HepG2 (cell line): ENCODE data around the gene NXNL2. TPM values are rescaled to one million over a fixed set of nuclear protein-coding genes. Genes with fewer than 3 reads are reported as not detected.

ENCODE experiments used
- ATAC-seq: fragments of 200-7000 bp; cut with Tn5 transposase; 3 replicates; pipeline ENCODE4 v1.9.1; 2020; ENCODE audit warnings: mild to moderate bottlenecking, moderate library complexity
- BruUV-seq: library from RNA; stranded (reverse); fragments of 400-500 nt; replicated peaks from 2 replicates; lab custom pipeline; 2021; lab: Mats Ljungman, UMichigan
- CTCF ChIA-PET: fragments of 300-600 bp; formaldehyde crosslinking; extraction: SDS; loops from one replicate; lab custom pipeline; 2021; ENCODE audit warnings: low total read pairs, inconsistent platforms, low intra/inter-chr PET ratio; lab: Yijun Ruan, JAX
- POLR2A ChIA-PET: fragments of 350-600 bp; sonication (Branson Sonifier 250); formaldehyde crosslinking; loops from one replicate; lab custom pipeline; 2020; ENCODE audit warnings: antibody characterized with exemption, inconsistent platforms; lab: Yijun Ruan, JAX
- DNase-seq: peaks from one replicate; pipeline ENCODE4 v3.0.0-alpha.2; 2015; ENCODE audit warnings: low spot score
- FAIRE-seq: peaks from 3 replicates; lab custom pipeline; 2011; peaks lifted over from hg19 to GRCh38; lab: Jason Lieb, UNC
- H2AFZ ChIP-seq: one replicate; pipeline ENCODE4 v1.6.1; 2011; ENCODE audit warnings: low read length, inconsistent platforms
- H3K27ac ChIP-seq: fragments of 300-600 bp; 3 replicates; pipeline ENCODE4 v1.8.0; 2011; ENCODE audit warnings: mixed run types, mild to moderate bottlenecking, mixed read lengths, low read length, inconsistent platforms; ENCODE audit not compliant: insufficient read depth; ENCODE audit errors: extremely low read length
- H3K27me3 ChIP-seq, 2 experiments: fragments of 200-600 bp in 1 of 2; 2 replicates in 1 of 2; 3 replicates in 1 of 2; pipeline versions ENCODE4 v1.6.0 to v1.8.0; 2011; ENCODE audit warnings: low read length in 2 of 2, mild to moderate bottlenecking in 2 of 2, moderate library complexity in 2 of 2, inconsistent platforms in 1 of 2; ENCODE audit not compliant: insufficient read depth in 2 of 2, control insufficient read depth in 1 of 2
- H3K36me3 ChIP-seq, 2 experiments: fragments of 200-600 bp in 1 of 2; replicated peaks in 1 of 2; 2 replicates in 1 of 2; 3 replicates in 1 of 2; pipeline versions ENCODE4 v1.5.1 to v1.8.0; 2011; ENCODE audit warnings: low read length in 2 of 2, inconsistent platforms in 1 of 2; ENCODE audit not compliant: insufficient read depth in 2 of 2, control insufficient read depth in 1 of 2
- H3K4me1 ChIP-seq: 2 replicates; pipeline ENCODE4 v1.5.1; 2012; ENCODE audit warnings: low read length, inconsistent platforms; ENCODE audit not compliant: insufficient read depth
- H3K4me2 ChIP-seq: 2 replicates; pipeline ENCODE4 v1.6.0; 2011; ENCODE audit warnings: low read depth, low read length, inconsistent platforms
- H3K4me3 ChIP-seq, 3 experiments: fragments of 200-600 bp in 1 of 3; sonication (generic), shearing (Covaris generic) in 1 of 3; replicated peaks in 1 of 3; 2 replicates each; pipeline ENCODE4 v1.5.1; 2011 to 2016; ENCODE audit warnings: low read length in 3 of 3, inconsistent platforms in 2 of 3, low read depth in 2 of 3, mild to moderate bottlenecking in 2 of 3, control low read depth in 1 of 3, mixed read lengths in 1 of 3; ENCODE audit not compliant: insufficient read depth in 1 of 3
- H3K79me2 ChIP-seq: one replicate; pipeline ENCODE4 v1.6.1; 2011; ENCODE audit warnings: low read length, inconsistent platforms; ENCODE audit not compliant: insufficient read depth
- H3K9ac ChIP-seq: 2 replicates; pipeline ENCODE4 v1.6.0; 2011; ENCODE audit warnings: mild to moderate bottlenecking, low read depth, low read length, inconsistent platforms; ENCODE audit not compliant: insufficient read depth
- H3K9me3 ChIP-seq: 2 replicates; pipeline ENCODE4 v1.5.1; 2012; ENCODE audit warnings: mild to moderate bottlenecking, low read length
- H4K20me1 ChIP-seq: 2 replicates; pipeline ENCODE4 v1.6.0; 2011; ENCODE audit warnings: inconsistent platforms, mild to moderate bottlenecking, low read length, moderate library complexity; ENCODE audit not compliant: insufficient read depth
- HCFC1 ChIP-seq: fragments of 150-350 bp; IDR thresholded peaks from 2 replicates; pipeline ENCODE4 v1.6.1; 2014; ENCODE audit warnings: low read depth, low read length
- NFKB2 ChIP-seq: sonication (generic); formaldehyde crosslinking; IDR thresholded peaks from 2 replicates; pipeline ENCODE4 v1.4.0; 2020; ENCODE audit warnings: missing genetic modification reagents, borderline replicate concordance
- NFYB ChIP-seq: sonication (generic); formaldehyde crosslinking; IDR thresholded peaks from 2 replicates; pipeline ENCODE4 v1.4.0; 2020; ENCODE audit warnings: missing genetic modification reagents
- STAG1 ChIP-seq: sonication (generic); formaldehyde crosslinking; IDR thresholded peaks from 2 replicates; pipeline ENCODE4 v1.4.0; 2020; ENCODE audit warnings: missing genetic modification reagents
- TP53 ChIP-seq: sonication (generic); formaldehyde crosslinking; conservative IDR thresholded peaks from 2 replicates; pipeline ENCODE4 v1.4.0; 2020; ENCODE audit warnings: missing genetic modification reagents
- ZNF3 ChIP-seq: IDR thresholded peaks from 2 replicates; pipeline ENCODE4 v1.7.0; 2017; ENCODE audit warnings: inconsistent platforms
- ZNF546 ChIP-seq: sonication (generic); formaldehyde crosslinking; conservative IDR thresholded peaks from 2 replicates; pipeline ENCODE4 v1.8.1; 2023; ENCODE audit warnings: mild to moderate bottlenecking, missing genetic modification reagents
- WGBS: methylation state at CpG from one replicate; pipeline ENCODE4 v1.1.6; 2017; ENCODE audit warnings: low lambda C conversion rate; 5-methylcytosine and 5-hydroxymethylcytosine counted together
- in situ Hi-C: cut with HindIII; loops from 2 replicates; pipeline ENCODE4 v1.10.0; 2017; ENCODE audit warnings: low pct_unique_long_range_greater_than_20kb; ENCODE audit not compliant: extremely low pct_ligation_motif_present
- intact Hi-C: fragments of 100-400 bp; cut with micrococcal nuclease; formaldehyde crosslinking; loops from one replicate; pipeline ENCODE4 v1.10.0; 2022; ENCODE audit not compliant: unreplicated experiment
- polyA plus RNA-seq, 8 experiments: library from polyadenylated mRNA; depleted of rRNA in 3 of 8; stranded (reverse) in 7 of 8; unstranded in 1 of 8; fragments of >200 nt; fragmentation: Illumina TruSeq in 4 of 8; extraction: Trizol in 4 of 8; gene quantifications; 2 replicates each; pipeline versions ENCODE4 v1.2.1 to v1.2.3, GENCODE V29; 2011 to 2016; ENCODE audit warnings: low read depth in 4 of 8, missing spikeins in 1 of 8, mixed read lengths in 1 of 8; ENCODE audit not compliant: insufficient read depth in 1 of 8
- total RNA-seq, 5 experiments: library from RNA; depleted of rRNA; stranded (reverse); fragments of >200 nt; fragmentation: Illumina TruSeq; extraction: Trizol; gene quantifications; 2 replicates each; pipeline ENCODE4 v1.2.3, GENCODE V29; 2016; ENCODE audit warnings: low read depth in 1 of 5
- TF ChIP-seq, protein P1 (sequence below): sonication (generic); formaldehyde crosslinking; IDR thresholded peaks from 2 replicates; pipeline ENCODE4 v1.5.1; 2020; ENCODE audit warnings: mild to moderate bottlenecking, missing genetic modification reagents, moderate library complexity
- TF ChIP-seq, protein P2 (sequence below): sonication (generic); formaldehyde crosslinking; IDR thresholded peaks from 2 replicates; pipeline ENCODE4 v1.5.0; 2020; ENCODE audit warnings: mild to moderate bottlenecking, missing genetic modification reagents

Gene NXNL2
- total and polyA plus RNA-seq, 2 of the 13 experiments (the other 11 are each of a cell fraction or from before 2014, with no cell fraction given), result not detected

DNA sequence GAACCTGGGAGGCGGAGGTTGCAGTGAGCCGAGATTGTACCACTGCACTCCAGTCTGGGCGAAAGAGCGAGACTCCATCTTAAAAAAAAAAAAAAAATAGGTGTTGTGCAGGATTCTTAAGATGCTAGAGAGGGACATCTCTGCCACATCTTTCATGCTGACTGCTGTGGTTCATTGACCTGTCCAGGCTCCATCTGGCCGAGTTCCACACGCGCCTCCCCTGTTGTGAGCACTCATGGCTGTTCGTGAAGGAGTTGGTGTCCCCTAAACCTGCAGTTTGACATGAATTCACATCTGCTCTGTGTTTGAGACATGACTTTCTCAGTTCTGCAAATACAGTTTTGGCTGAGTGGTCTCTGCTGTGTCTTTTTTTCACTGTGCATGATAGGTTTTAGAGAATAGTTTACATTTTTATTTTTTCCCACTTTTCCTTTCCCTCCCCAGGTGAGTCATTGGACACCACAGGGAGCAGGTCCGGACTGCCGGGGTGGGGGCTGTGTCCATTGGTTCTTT is 5.3 kb downstream of the NXNL2 start:
- no peak overlapping the region for H3K9ac ChIP-seq
- in situ Hi-C loops (no loop called here), intact Hi-C loops (no loop called here)
- ATAC-seq, result no peak
- no peaks in the 10 kb centered on the region for H3K36me3 ChIP-seq
- CTCF ChIA-PET, result no interaction called here
- no peaks in the 10 kb centered on the region for H3K79me2 ChIP-seq
- no peak for FAIRE-seq
- H3K27ac ChIP-seq, result no peak overlapping the region
- H4K20me1 ChIP-seq, result no peaks in the 10 kb centered on the region
- no peaks in the 10 kb centered on the region for H3K4me1 ChIP-seq
- no peak overlapping the region for H2AFZ ChIP-seq
- no TSS peak for BruUV-seq
- no peak overlapping the region for H3K4me2 ChIP-seq
- H3K9me3 ChIP-seq, result no peaks in the 10 kb centered on the region
- DNase-seq, result no peak
- WGBS, result 61% methylated on average over 10 of the region's 10 CpGs
- TF ChIP-seq NFKB2 (CRISPR knock-in tag), result no peak
- TF ChIP-seq HCFC1, result no peak
- no peak for TF ChIP-seq NFYB
- TF ChIP-seq, protein P1, sequence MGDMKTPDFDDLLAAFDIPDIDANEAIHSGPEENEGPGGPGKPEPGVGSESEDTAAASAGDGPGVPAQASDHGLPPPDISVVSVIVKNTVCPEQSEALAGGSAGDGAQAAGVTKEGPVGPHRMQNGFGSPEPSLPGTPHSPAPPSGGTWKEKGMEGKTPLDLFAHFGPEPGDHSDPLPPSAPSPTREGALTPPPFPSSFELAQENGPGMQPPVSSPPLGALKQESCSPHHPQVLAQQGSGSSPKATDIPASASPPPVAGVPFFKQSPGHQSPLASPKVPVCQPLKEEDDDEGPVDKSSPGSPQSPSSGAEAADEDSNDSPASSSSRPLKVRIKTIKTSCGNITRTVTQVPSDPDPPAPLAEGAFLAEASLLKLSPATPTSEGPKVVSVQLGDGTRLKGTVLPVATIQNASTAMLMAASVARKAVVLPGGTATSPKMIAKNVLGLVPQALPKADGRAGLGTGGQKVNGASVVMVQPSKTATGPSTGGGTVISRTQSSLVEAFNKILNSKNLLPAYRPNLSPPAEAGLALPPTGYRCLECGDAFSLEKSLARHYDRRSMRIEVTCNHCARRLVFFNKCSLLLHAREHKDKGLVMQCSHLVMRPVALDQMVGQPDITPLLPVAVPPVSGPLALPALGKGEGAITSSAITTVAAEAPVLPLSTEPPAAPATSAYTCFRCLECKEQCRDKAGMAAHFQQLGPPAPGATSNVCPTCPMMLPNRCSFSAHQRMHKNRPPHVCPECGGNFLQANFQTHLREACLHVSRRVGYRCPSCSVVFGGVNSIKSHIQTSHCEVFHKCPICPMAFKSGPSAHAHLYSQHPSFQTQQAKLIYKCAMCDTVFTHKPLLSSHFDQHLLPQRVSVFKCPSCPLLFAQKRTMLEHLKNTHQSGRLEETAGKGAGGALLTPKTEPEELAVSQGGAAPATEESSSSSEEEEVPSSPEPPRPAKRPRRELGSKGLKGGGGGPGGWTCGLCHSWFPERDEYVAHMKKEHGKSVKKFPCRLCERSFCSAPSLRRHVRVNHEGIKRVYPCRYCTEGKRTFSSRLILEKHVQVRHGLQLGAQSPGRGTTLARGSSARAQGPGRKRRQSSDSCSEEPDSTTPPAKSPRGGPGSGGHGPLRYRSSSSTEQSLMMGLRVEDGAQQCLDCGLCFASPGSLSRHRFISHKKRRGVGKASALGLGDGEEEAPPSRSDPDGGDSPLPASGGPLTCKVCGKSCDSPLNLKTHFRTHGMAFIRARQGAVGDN (CRISPR knock-in tag), result no peak
- TF ChIP-seq ZNF3 (CRISPR knock-in tag), result no peak
- no peak for TF ChIP-seq STAG1
- TF ChIP-seq, protein P2, sequence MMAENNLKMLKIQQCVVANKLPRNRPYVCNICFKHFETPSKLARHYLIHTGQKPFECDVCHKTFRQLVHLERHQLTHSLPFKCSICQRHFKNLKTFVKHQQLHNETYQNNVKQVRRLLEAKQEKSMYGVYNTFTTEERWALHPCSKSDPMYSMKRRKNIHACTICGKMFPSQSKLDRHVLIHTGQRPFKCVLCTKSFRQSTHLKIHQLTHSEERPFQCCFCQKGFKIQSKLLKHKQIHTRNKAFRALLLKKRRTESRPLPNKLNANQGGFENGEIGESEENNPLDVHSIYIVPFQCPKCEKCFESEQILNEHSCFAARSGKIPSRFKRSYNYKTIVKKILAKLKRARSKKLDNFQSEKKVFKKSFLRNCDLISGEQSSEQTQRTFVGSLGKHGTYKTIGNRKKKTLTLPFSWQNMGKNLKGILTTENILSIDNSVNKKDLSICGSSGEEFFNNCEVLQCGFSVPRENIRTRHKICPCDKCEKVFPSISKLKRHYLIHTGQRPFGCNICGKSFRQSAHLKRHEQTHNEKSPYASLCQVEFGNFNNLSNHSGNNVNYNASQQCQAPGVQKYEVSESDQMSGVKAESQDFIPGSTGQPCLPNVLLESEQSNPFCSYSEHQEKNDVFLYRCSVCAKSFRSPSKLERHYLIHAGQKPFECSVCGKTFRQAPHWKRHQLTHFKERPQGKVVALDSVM (CRISPR knock-in tag), result no peak
- no peak for TF ChIP-seq ZNF546 (CRISPR knock-in tag)
- no peak for TF ChIP-seq TP53 (CRISPR knock-in tag)
- POLR2A ChIA-PET, result no interaction called here
- no peak overlapping the region for H3K4me3 ChIP-seq
- peaks cover 1 to 8% of the 10 kb centered on the region in 2 experiments; a peak in 4 of 5 replicates for H3K27me3 ChIP-seq
